GM12891 (cell line): ENCODE data around the gene DNAH8.

Experiments used
- PAX5 ChIP-seq: IDR thresholded peaks from 2 replicates; pipeline ENCODE4 v1.6.1; 2011; ENCODE audit warnings: low read length, moderate library complexity, mild to moderate bottlenecking; ENCODE audit not compliant: insufficient read depth, severe bottlenecking
- POLR2A ChIP-seq: IDR thresholded peaks from 2 replicates; pipeline ENCODE4 v1.6.1; 2011; ENCODE audit warnings: low read depth, low read length, control low read depth
- POLR2AphosphoS5 ChIP-seq: IDR thresholded peaks from 2 replicates; pipeline ENCODE4 v1.6.1; 2011; ENCODE audit warnings: low read depth, low read length, control low read depth
- TAF1 ChIP-seq: IDR thresholded peaks from 2 replicates; pipeline ENCODE4 v1.6.1; 2011; ENCODE audit warnings: low read depth, low read length, control low read depth

DNA sequence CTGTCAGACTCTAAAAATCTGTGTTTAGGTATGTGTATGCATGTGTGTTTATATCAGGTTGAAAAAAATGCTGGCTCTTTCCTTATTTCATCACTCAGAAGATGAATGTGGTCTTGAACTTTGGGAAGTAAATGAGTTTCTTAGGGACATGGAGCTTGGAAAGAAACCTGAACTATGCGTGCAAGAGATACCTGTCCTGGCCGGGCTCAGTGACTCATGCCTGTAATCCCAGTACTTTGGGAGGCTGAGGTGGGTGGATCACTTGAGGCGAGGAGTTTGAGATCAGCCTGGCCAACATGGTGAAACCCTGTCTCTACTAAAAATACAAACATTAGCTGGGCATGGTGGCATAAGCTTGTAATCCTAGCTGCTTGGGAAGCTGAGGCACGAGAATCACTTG lies 329.1 kb downstream of the DNAH8 start:
- TF ChIP-seq POLR2A (no peak), POLR2AphosphoS5 (no peak), TAF1 (no peak), PAX5 (no peak)
